Fibroblast of pulmonary artery (primary cell): ENCODE results near the gene MACROD2.

Experiments
- DNase-seq: peaks from one replicate; pipeline ENCODE4 v3.0.0-alpha.2; 2010; ENCODE audit warnings: low read depth
- H3K4me3 ChIP-seq: replicated peaks from 2 replicates; pipeline ENCODE4 v1.5.1; 2011; ENCODE audit warnings: low read depth, mild to moderate bottlenecking, control low read depth, low read length, moderate library complexity
- CTCF ChIP-seq: IDR thresholded peaks from 2 replicates; pipeline ENCODE4 v1.5.1; 2011; ENCODE audit warnings: mild to moderate bottlenecking, control low read depth, low read length, inconsistent platforms; ENCODE audit errors: missing control alignments

Gene MACROD2

GRCh38 chr20:14777591-14777990 is 782.3 kb downstream of the MACROD2 start:
- no peak for DNase-seq
- TF ChIP-seq CTCF: no peak
- H3K4me3 ChIP-seq: no peak overlapping the region

DNA sequence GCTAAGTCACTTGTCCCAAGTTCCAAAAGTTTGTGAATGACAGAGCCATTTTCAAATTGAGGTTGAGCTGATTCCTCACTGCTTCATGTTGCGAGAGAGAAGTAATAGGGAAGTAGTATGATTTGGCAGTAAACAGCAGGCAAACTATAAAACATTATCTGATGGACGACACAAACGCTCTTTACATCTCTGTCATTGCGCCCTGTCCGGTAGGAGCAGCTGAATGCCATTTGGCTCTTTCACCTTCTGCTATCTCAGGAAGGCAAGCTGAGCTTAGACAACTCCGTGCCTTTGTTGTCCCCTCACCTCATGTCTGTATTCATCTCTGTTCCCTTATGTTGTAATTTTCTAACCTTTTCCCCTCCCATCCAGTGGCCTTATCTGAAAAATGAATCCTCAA is 782.8 kb downstream of the MACROD2 start:
- H3K4me3 ChIP-seq: no peak overlapping the region
- no peak for TF ChIP-seq CTCF
- no peak for DNase-seq

- H3K4me3 ChIP-seq: no peak overlapping the region
- TF ChIP-seq CTCF: no peak
- no peak for DNase-seq
Measured at GRCh38 chr20:14778875-14779274, 783.6 kb downstream of the MACROD2 start.

- no peak for DNase-seq
- H3K4me3 ChIP-seq: no peak overlapping the region
- no peak for TF ChIP-seq CTCF
Measured at GRCh38 chr20:14780508-14780907, 785.2 kb downstream of the MACROD2 start.

DNA sequence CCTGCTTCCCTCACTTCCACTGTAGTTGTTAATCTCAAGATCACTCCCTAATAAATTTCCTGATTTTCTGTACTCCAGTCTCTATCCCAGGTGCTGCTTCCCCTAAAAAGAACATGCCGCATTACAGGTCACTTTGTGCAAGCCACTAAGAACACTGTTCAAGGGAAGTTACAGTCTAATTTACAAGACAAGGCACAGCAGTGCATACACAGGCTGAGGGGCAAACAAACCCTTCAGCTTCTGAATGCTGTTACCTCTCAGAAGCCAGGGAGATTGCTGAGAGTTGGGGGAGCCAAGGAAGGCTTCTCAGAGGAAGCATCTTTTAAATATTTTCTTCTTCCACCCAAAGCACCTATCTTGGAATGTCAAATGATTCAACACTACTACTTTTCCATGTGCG is 787.4 kb downstream of the MACROD2 start:
- no peak overlapping the region for H3K4me3 ChIP-seq
- no peak for TF ChIP-seq CTCF
- no peak for DNase-seq

DNA sequence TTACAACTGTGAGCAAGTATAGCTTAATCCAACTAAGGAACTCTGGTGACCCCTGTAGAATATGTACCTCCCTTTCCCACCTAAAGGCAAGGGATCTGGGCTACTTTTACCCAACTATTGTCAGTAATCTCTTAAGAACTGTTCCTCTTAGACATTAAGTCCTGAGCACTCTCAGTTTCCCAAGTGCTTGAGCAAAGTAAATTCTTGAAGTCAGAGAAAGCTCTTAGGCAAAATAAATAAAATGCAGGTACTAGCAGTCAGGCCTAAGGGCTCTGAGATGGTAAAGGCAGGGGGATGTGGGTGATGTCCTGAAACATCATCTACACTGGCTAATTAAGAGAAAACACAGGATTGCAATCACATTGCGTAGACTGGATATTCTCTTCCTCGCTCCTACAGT is 788.5 kb downstream of the MACROD2 start:
- DNase-seq: no peak
- no peak for TF ChIP-seq CTCF
- H3K4me3 ChIP-seq: no peak overlapping the region

DNA sequence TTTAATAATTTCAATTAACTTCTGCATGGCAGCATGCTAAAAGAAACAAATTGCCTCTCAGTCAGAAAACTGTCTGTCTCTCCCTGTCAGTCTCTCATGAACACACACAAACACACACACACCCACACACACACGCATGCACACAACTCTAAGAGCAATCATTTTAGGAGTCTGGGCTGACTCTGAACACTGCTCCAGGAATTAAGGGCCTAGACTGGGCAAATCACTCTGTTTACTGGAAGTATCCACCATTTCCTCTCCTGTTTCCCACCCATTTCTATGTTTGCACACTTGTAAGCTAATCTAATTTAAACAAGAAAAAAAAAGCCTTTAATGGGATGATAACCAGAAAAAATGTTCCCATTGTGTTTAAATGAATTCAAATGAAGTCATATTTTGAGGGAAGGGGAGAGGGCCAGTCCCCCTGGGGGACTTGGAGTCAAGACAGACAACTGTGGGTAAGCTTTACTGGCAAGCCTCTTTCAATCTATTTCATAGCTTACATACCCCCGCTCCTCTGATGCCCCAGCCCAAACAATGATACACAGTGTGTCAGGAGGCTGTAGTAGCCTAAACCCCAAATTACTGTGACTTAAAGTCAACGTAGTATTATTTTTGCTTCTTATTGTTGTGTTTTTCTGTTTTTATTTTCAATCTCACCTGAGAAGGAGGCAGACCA is 789.9 kb downstream of the MACROD2 start:
- H3K4me3 ChIP-seq: no peak overlapping the region
- no peak for TF ChIP-seq CTCF
- DNase-seq: no peak
